Fibroblast of skin of scalp (primary cell): Measurements from ENCODE around the gene ZEB2.

Experiments
- DNase-seq: peaks from one replicate; pipeline ENCODE4 v3.0.0-alpha.2; 2013

Gene ZEB2

DNA sequence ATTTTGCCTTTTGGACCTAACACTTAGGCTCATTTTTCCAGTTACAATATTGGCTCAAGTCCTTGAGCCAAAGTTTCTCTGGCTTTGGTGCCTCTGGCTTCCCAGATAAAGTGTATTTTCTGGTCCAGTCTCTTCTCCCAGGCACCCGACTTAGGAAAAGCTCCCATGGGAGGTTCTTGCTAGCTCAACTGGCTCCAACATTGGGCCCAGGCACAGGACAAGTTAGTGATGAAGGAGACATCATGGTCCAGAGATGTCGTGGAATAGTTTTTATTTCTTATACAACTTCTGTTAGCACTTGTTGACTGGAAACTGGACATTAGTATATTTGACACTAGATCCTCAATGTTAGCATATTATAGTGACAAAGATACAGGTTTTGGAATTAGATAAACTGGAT is 8.2 kb upstream of the ZEB2 start:
- DNase-seq, result no peak

DNA sequence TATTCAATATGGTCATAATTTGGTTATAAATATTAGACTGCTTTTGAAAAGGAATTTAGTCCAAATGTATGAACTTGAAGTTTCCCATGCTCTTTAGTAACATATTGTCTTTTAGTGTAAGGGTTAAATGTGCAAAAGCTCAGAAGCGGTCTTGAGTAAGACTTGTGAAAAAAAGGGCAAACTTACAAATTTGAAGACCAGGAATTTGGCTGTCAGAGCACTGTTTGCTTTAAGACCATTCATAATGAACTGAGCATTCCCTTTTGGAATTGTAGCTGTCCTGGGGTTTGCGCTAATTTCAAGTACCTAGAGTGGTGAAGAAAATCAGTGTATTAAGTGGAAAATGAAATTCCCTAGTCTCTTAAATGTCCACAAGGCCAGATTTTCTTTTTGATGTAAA is 6.9 kb upstream of the ZEB2 start:
- no peak for DNase-seq

DNA sequence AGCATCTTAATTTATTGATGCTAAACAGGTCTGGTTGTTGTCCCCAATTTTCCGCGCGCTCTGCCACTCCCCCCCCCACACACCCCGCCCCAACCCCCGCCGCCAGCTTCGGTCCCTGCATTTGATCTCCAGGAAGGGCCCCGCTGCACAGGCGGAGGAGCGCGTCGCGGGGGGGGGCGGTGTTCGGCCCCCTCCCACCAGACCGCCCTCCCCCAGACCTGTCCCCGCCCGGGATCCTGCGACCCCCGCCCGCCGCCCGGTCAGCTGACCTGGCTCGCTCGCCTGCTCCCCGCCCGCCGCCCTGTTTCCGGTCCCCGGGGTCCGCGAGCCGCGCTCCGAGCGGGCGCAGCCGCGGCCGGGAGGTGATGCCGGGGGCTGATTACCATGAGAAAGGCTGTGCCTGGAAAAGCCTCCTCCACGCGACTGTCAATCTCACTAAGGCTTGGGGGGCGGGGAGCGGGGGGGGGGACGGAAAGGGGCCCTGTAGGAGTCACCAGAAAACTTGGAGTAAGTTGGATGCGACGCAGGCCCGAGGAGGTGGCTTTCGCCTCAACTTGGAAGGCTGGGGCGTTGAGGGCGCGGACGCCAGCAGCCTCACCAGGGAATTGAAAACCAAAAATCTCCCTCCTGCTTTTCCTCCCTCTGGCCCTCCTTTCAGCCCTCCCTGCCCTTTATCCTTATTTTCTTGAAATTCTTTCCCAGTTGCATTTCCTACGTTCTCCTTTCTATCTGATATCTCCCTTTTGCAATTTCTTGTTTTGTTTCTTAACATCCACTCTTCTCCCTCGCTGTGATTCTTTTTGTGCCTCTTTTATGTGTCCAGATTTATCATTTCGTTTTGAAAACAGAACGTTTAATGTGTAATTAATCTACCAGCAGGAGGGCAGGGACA is 4.4 kb upstream of the ZEB2 start:
- DNase-seq, result peak; percentile 49

DNA sequence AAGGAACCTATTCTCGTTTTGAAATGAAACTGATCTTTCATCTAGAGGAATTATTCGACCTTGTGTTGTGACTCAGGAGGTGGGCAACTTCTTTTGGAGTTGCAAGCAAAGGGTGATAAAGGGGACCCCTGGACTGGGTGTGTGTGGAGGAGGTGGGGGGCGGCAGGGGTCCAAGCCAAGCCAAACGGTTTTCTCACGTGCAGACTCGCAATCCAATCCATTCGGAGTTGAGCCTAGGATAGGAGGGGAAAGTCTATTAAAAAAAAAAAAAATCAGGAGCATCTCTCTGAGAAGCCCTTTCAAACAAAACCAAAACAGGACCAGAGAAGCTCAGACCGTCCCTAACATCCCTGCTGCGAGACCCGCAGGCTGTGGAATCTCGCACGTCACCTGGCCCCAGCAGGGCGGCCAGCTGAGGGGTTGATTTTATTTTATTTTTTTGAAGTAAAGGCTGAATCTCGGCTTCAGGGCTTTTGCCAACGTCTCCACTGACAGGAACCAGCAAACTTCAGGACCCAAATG is 3.7 kb upstream of the ZEB2 start:
- DNase-seq, result no peak

DNA sequence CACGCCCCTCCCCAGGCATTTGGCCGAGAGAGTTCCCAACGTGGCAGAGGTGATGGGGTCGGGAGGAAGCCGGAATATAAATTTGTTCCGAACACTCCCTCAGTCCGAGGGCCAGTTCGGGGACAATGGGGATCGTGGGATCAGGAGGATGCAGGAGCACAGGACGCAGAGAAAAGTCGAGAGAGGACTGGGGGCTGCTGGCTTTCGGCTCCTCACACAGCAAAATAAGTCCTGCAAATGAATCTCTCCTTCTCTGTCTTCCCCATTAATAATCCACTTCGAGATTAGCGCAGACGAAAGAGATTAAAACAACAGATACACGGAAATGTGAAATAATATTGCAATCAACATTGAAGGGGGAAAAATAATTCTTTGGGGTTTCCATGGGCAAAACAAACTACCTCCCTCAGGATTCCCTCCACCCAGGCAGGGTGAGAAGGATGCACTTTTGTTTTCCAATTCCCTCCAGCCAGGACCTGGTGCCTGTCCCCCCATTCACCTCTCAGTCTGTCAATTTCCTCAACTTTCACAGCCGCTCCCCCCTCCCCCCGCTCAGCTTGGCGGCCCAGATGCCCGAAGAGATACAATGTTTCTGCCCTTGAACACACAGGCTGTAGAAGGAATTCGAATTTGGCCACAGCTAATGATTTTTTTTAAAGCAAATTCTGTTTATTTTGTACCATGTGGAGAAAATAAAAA is 3.1 kb upstream of the ZEB2 start:
- no peak for DNase-seq

DNA sequence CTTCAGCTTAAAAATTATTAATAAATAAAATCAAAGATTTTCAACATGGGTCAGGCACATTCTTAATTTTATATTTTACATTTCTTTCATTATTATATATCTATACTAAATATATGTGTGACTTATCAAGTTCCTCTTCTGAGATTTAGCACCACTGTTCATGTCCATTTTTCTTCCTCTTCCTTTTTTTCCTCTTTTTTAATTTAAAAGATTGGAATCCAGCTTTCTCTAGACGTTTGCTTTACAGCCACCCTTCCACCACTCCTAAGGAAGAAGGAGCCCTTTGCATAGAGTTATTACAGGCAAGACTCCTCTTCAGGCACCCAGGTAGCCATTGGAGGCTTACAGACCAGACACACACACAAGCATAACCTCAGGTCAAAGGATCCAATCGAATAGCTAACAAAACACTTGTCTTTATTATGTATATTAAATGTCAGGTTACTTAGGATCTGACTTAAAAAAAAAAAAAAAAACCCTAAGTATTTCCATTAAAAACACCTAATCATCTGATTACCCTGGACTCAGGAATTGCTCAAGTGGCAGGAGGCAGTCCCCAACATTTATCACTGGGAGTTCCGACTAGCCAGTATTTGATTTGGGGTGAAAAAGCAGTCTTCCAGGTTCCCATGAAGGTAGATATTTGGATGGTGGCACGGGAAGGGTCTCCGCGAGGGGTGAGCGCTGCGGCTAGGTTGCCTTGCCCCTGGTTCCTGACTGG is 2.4 kb upstream of the ZEB2 start:
- DNase-seq, result no peak

DNA sequence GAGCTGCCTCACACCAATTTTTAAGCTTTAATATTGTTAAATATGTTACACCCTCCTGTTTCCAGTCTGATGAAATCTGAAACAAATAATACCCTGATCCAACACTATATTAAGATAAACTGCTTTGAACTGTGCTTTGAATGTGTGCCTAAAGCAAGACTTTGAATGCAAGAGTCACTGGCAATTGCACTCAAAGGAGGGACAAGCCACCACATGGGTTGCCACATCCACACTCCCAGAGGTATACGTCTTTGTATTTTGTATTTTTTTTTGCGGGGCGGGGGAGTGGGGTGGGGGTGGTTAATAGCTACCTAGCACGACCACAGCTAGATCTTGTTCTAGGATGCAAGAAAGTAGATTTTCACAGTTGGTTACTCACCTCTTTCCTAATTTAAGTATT is 1.8 kb upstream of the ZEB2 start:
- DNase-seq, result no peak

DNA sequence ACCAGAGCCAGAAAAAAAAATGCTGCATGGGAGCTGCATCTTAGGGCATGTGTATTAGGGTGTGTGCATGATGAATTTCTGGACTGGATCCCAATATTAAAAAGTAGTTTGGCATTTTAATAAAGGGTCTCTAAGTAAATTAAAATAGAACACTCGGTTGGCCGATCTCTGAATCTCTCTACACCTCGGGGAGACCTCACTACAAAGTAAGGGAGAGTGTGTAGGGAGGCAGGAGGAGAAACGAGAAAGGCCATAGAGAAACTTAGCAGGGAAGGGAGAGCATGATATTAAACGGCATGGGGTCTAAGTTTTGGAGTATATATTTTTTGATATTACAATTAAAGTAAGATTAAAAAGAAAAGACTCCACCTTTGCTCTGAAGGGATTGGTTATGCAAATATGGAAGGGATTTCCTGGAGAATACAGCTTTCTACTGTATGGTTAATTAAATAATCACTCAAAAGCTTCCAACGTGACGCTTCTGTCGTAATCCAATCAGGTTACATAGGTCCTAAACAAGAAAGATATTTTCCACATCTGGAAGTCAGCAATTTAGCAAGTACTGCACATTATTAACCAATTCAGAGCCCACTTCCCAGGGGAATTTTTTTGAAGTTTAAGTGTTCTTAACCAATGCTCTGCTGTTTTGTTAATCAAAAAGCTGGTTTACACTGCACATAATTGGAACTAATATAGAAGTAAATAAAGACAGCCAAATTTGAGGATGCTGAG is 1.0 kb upstream of the ZEB2 start:
- DNase-seq, result peak; percentile 75

DNA sequence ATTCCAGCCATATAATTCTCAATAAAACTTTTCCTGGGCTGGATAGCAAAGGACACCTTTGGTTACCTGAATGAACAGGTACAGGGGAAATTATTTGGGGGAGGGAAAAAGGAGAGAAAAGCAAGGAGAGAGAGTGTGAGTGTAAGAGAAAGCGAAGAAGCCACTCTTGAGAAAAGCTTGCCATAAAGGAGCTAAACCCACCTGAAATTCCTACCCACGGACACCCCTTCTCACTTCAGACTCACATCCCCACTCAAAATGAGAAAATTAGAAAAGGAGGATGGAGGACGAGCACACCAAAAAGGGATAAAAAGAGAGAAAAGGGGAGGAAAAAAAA is 354 bp downstream of the ZEB2 start:
- no peak for DNase-seq

DNA sequence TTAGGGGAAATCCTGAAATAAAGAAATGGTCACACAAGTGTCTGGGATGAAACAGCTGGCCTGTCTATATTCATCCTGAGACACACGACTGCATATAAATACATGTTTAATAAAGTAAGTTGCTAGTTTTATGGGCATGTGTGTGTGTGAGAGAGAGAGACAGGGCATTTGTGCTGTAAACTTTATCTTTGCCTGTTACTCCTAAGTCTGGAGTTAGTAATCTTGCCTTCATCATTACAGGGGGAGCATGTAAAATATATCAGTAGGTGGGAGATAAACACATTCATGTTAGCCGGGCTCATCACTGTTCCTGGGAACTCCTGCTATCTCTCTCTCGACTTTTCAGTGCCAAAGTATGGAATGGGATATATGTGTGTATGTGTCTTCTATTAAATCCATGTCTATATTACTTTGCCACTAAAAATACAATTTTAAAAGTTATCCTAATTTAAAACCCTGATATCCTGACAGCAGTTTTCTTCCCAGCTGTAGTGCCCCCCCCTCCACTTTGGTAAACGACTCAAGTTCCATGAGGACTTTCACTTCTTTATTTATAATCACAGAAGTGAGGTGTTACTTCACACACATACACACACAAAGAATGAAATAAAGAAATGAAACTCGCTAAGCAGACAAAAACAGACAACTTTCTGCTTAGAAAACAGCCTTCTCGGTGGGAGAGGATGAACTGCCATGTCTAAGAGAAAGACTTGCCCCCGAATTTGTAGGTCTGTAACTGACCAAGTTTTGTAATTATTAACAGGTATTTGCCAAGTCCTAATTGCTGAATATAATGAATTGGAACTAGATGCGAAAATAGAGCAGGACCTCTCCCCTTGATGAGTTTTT is 947 bp downstream of the ZEB2 start:
- DNase-seq, result no peak

DNA sequence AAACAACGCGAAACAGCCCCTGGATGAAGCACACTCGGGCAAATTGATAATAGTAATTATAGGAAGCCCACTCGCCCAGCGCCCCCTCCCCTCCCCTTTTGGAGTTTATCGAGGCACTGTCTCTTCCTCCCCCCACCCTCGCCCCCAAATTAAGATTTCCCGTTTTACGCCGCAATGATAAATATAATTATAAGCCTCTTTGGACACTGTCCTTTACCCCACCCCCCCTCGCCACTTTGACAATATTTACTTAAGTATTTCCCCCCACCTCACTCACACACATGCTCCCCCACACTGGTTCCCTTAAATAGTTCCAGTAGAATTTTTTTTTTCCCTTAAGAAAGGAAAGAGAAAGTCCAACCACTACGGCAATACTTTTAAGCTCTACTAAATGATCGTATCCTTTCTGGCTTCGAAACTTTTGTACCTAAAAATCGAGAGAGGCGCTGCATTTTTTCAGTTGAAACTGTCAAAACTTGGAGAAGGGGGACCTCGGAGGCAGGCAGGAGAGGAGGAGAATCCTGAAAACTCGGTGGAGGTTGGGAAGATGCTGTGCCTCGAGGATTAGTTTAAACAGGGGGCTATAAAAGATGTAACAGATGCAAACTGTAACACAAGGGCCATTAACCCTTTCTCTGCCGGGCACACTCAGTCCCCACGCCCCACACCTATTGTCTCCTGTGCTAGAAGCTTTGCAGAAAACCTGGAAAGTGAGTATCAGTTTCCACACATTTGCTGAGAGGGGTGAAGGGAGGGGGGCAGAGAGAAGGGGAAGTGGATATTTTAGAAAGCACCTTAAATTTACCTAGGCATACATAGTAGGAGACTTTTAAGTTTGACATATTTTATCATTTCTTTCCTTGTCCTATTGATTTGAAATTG is 1.8 kb downstream of the ZEB2 start:
- DNase-seq, result no peak

DNA sequence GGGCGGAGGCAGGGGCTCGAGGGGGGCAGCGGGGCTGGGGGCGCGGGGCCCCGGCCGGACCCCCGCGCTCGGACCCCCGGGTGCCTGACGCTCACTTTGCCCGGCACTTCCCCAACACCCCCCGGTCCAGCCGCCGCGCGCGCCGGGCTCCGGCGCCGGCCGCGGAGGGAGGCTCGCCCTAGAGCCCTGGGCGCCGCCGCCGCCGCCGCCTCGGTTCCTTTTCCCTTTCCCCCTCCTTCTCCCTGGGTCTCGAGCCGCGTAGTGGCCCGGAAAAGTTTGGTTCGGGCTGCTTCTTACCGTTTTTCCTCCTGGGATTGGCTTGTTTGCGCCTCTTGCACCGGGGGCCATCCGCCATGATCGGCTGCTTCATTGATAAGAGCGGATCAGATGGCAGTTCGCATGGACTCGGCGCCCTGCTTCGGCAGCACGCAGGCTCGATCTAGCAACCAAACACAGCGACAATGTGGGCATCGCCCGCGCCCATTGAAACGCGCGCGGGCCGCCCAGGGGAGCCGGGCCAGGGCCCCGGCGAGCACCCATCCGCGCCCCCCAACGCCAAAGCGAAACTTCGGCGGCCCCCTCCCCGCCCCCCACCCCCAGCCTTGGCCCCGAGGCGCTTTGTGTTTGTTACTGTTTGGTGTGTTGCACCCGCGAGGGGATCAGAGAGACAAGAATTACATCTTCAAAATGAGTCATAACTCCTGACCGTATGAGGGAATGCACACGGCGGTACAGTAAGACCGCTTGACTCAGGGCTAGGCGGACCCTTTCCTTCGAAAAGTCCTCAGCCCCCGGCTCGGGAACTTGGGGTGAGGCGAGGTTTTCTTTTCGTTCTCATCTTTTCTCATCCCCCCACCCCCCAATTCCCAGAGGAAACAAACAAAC is 2.7 kb downstream of the ZEB2 start:
- DNase-seq, result peak; percentile 97

DNA sequence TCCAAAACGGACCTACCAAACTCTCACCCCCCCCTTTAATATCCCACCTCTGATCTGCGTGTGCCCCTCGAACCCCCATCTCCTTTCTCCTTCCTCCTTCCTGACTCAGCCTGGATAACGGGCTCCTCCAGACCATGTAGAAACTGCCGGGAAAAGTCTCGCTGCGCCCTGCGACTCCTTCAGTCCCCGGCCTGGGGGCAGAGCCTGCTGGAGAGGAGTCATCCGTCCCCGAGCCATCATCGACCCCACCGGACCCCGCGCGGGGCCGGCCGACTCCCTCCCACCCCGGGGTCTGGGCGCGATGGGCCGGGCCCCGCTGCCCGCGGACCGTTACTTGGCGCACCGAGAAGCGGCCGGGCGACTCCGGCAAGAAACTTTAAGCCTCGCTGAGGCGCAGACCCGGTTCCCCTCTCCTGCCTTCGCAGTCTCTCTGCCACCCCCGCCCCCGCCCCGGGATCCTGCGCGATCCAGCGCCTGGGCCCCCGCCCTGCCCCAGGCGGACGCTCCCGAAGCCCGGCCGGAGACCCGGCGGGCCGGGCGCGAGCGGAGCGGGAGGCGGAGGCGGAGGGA is 3.4 kb downstream of the ZEB2 start:
- DNase-seq, result no peak

DNA sequence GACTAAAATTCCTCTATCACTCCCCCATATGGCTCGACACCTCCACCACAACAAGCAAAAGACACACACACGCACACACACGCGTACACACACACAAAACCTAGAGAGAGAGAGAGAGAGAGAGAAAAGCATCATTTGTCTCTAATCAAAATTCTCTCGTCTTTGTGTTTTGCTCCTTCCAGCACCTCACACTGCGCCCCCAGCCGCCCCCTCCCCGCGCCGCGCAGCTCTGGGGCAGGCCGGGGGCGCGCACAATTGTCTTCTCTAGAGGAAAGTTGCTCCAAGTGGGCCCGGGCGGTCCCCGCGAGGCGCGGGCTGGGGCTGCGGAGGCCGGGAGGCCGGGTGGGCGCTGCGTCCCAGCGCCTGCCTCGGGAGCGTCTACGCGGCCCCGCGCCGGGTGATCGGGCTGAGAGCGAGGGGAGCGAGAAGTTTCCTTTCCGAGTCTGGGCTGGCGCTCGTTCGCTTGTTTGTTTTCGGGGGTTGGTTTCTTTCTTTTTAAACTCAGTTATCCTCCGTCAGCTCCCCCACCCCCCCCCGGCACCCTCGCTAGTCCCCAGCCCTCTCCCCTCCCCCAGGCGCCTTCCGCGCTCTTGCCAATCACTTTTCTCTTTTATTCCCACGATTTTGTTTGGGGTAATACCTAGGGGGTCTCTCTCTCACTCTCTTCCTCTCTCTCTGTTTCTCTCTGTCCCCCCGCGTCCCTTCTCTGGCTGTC is 4.1 kb downstream of the ZEB2 start:
- DNase-seq, result peak; percentile 78

DNA sequence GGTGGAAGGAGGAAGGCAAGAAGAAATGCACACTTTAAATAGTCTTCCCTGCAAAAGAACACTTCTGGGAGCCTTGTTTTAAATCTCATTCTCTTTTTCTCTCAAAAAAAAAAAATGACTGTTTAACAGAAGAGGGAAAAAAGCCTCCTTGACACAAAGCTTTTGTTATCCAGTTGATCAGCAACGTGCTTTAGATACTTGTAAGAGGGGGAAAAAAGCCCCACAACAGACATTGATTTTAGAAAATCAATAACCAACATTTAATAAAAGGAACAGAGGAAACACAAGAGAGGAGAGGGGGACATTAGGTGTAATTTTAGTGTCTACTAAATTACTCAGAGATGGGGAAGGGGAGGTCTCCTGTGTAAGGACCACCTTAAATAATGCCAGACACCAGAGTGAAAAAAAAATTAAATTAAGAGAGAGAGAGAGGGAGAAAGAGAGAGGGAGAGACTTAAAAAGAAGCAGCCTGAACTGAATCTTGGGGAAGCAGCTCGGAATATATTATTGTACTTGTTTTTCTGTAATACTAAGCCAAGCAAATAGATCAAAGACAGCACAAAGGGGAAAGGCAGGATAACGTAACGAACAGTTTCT is 4.7 kb downstream of the ZEB2 start:
- no peak for DNase-seq

DNA sequence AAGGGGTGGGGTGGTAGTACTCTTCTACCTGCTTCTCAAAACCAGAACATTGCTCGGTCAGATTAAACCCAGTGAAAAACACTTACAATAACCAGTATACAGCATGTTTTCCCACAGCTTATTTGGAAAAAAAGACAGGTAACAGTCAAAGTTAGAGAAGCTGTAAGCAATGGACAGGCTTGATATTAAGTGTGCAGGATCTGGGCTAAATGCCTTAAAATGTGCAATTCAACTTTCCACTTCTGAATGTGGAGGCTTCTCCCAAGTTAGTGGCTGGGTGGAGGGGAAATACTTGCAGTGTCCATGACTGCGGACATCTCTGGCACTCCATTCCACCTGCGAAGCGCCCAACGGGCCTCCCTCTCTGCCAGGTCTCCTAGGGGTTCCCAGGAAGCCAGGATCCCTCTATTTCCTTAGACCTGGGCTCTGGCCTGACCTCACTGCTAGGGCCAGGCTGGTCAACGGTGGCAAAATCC is 5.3 kb downstream of the ZEB2 start:
- no peak for DNase-seq

DNA sequence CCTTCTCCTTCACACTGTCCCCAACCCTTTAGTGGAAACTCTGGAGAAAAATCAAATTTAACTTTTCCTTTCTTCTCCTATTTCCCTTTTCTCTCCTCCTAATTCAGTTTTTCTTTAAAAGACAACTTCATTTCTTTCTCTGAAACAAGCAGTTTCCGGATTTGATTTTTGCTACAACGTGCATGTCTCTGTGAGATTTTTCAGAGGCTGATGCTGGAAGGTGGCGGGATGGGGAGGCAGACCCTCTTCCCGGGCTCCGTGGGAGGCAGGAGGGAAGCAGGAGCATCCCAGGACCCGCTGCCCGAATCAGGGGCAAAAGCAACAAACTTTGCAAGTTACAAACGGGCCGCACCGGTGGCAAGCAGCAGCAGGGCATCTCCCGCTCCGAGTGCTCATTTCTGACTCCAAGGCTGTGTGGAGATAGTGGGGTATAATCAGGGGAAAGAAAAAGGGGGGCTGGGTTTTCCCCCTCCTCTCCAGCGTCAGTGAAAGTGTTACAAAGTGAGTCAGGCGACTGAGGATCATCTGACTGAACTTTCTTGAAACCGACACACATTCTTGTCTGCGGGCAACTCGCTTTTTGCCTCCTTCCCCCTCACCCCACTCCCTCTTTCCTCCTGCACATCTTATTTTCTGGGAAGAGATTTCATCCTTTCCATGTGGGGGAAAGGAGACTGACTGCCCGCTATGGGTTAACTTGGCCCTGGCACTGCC is 6.4 kb downstream of the ZEB2 start:
- peak; percentile 93 for DNase-seq
